NT2/D1 (cell line): Measurements from ENCODE around the gene EIF4G3.

Experiments used
- SUZ12 ChIP-seq: IDR thresholded peaks from 2 replicates; pipeline ENCODE4 v1.6.1; 2011; ENCODE audit not compliant: insufficient read length, insufficient read depth; ENCODE audit errors: extremely low read depth
- YY1 ChIP-seq: IDR thresholded peaks from 2 replicates; pipeline ENCODE4 v1.6.1; 2011; ENCODE audit not compliant: insufficient read length, insufficient read depth
- ZNF274 ChIP-seq: IDR thresholded peaks from 2 replicates; pipeline ENCODE4 v1.6.1; 2011; ENCODE audit warnings: mild to moderate bottlenecking, low read depth, low read length

GRCh38 chr1:20949871-20950590, 226.7 kb downstream of the EIF4G3 start:
- TF ChIP-seq ZNF274 (no peak), YY1 (no peak), SUZ12 (no peak)
